HS-5 (cell line): ENCODE results near the gene ZNF579.
"Not testable (repeated sequence)": the region's sequence is repeated elsewhere in the genome, so short reads cannot be mapped to it uniquely, and the experiment has no call there.

Experiments used
- DNase-seq: peaks from one replicate; pipeline ENCODE4 v3.0.0-alpha.2; 2012; ENCODE audit warnings: low read depth

Gene ZNF579

GRCh38 chr19:55539090-55539984 is 41.3 kb downstream of the ZNF579 start:
- DNase-seq: no peak

GRCh38 chr19:55538132-55538531 is 42.5 kb downstream of the ZNF579 start:
- no peak for DNase-seq

DNA sequence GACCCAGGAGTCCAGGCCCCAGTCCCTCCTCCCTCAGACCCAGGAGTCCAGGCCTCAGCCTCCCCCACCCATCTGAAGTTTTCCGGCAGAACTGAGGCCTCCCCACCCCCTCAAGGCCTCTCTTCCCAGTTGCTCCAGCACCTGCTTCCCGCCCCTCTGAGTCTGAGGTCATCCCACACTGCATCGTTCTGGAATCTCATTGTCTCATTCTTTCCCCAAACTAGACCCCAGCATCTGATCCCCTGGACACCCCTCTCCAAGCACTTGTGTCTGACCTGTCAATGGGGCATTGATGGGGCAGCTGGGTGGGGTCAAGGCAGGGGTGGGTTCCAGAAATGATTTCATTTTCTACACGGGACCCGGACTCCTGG is 42.9 kb downstream of the ZNF579 start:
- DNase-seq: peak; percentile 28

GRCh38 chr19:55536951-55537740 is 43.5 kb downstream of the ZNF579 start, which contains the start of gene SBK2:
SBK2 (minus strand) TSS chr19:55537133; CDS start chr19:55536294, 839 bp downstream.
- no peak for DNase-seq

GRCh38 chr19:55536366-55536765 is 44.3 kb downstream of the ZNF579 start:
- no peak for DNase-seq

DNA sequence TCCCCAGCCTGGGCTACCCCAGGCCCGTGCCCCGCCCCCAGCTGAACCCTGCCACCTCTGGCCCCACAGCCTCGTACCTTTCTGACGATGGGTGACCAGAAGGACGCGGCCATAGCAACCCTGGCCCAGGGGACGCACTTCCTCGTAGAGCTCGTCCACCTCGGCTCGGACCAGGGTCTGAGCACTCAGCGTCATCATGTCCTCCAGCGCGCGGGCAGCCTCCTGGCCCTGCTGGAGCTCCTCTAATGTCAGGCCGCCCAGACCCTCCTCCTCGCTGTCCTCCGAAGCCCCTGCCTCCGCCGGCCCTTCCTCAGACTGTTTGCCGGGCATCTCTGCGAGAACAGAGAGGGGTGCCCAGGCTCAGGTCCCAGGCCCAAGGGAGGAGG is 44.7 kb downstream of the ZNF579 start:
- DNase-seq: no peak

- DNase-seq: no peak
These were observed 45.3 kb downstream of the ZNF579 start for GRCh38 chr19:55535173-55535964.

GRCh38 chr19:55534280-55534679 is 46.4 kb downstream of the ZNF579 start:
- not testable (repeated sequence) for DNase-seq

GRCh38 chr19:55530996-55531395 is 49.7 kb downstream of the ZNF579 start:
- DNase-seq: no peak

- DNase-seq: no peak
These were observed 50.9 kb downstream of the ZNF579 start for GRCh38 chr19:55529636-55530234.

DNA sequence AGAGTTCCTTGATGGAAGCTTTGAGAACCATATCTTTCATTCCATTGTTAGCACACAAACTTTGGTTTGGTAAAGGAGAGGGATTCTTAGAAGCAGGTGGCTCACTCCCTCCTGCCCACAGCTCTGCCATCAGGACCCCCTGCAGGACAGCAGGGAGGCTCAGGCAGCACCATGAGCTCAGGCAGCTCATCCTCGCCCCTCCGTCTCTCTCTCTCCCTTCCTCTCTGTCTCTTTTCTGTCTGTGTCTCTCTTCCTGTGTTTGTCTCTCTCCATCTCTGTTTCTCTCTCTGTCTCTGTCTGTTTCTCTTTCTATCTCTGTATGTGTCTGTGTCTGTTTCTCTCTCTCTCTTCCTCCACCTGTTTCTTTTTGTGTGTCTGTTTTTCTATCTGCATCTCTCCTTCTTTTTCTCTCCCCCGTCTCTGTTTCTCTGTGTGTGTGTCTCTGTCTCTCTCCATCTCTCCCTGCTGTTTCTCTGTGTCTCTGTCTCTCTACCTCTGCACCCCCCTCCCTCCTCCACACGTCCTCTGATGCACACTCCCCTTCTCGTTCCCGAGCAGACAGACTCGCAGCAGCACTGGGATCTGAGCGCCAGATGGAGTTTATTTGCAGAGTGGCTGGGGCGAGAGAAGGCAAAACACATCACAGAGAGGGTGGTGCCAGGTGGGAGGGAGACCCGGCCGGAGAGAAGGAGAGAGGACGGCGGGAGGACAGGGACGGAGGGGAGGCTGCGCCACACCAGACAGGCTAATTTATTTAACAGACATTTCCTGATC is 52.4 kb downstream of the ZNF579 start:
- DNase-seq: no peak

DNA sequence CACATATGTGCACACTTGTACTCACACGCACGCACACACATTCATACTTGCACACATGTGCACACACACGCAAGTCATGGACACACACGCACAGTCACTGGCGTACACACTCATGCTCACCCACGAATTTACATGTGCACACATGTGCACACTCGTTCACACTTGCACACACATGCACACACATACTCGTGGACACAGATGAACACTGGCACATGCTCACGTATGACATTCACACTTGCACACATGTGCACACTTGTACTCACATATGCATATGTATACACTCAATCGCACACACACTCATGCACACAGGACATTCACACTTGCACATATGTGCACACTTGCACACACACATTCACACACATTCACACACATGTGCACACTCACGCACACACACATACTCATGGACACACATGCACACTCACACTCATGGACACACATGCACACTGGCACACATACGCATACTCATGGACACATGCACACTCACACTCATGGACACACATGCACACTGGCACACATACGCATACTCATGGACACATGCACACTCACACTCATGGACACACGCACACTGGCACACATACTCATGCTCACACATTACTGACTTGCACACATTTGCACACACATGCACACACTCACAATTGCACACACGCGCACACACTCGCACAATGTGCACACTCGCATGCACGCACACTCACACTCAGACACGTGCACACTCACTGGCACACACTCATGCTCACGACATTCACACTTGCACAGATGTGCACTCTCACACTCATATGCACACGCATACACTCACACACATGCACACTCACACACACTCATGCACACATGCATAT is 53.2 kb downstream of the ZNF579 start:
- no peak for DNase-seq
